SIG-M5 (cell line): ENCODE measurements around the gene GDF11.

ENCODE experiments used
- DNase-seq: peaks from one replicate; lab custom pipeline; 2025; lab: John Stamatoyannopoulos, UW

GDF11 gene

DNA sequence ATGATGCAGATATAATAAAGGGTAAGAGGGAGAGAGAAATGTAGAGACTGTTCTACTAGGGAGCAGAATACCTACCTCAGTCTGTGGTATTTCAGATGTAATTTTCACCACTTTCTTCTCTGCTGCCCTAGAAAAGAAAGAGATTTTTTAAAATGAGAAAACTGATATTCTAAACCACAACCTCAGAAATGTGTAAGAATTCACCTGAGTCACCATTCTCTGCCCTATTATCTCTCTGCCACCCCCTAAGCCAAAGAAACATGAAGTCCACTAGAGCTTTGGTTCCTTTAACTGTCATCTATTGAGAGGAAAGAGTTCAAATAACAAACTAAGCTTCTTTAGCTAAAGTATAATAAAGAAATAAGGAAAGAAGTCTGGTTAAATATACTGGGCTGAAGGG lies 53.0 kb downstream of the GDF11 start:
- no peak for DNase-seq

DNA sequence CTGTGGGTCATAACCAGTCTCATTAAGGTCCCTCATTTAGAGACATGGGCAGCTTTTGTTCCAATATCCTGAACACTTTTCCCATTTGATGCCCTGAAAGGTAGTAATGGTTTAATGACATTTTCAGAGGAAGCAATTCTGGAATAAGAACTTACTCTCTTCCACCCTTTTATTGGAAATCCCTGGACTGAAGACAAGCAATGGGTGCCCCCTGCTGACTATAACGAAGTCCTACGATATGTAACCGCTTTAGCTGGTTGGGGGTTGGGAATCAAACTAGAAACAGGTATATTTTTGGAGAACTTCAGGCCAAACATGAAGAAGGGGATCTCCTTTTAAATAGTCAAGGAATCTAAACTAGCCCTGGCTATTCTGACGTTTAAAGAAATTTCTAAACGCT lies 54.1 kb downstream of the GDF11 start:
- no peak for DNase-seq

GRCh38 chr12:55797550-55797949 lies 54.6 kb downstream of the GDF11 start:
- no peak for DNase-seq
